CD1c-positive myeloid dendritic cell (primary cell): ENCODE data around the gene SEMA3D.

ENCODE experiments used
- DNase-seq: peaks from one replicate; pipeline ENCODE4 v3.0.0-alpha.2; 2016; ENCODE audit errors: extremely low spot score

Gene SEMA3D

GRCh38 chr7:85184599-85185423 is 2.0 kb downstream of the SEMA3D start:
- DNase-seq = no peak

GRCh38 chr7:85183296-85183695 is 3.6 kb downstream of the SEMA3D start:
- no peak for DNase-seq

- DNase-seq = no peak
Observed at GRCh38 chr7:85178531-85179298, 8.1 kb downstream of the SEMA3D start.

GRCh38 chr7:85177316-85177715 is 9.5 kb downstream of the SEMA3D start:
- DNase-seq = no peak

- DNase-seq = no peak
Observed at GRCh38 chr7:85176197-85176596, 10.7 kb downstream of the SEMA3D start.

- DNase-seq = no peak
Observed at GRCh38 chr7:85175217-85175616, 11.6 kb downstream of the SEMA3D start.

- DNase-seq = no peak
Observed at GRCh38 chr7:85172530-85172941, 14.3 kb downstream of the SEMA3D start.

GRCh38 chr7:85167636-85168035 is 19.2 kb downstream of the SEMA3D start:
- no peak for DNase-seq

GRCh38 chr7:85165263-85165662 is 21.6 kb downstream of the SEMA3D start:
- DNase-seq = no peak

- DNase-seq = no peak
Observed at GRCh38 chr7:85164376-85164775, 22.5 kb downstream of the SEMA3D start.

- no peak for DNase-seq
Observed at GRCh38 chr7:85162721-85163120, 24.1 kb downstream of the SEMA3D start.

- DNase-seq = no peak
Observed at GRCh38 chr7:85160223-85160622, 26.6 kb downstream of the SEMA3D start.

GRCh38 chr7:85159003-85159402 is 27.9 kb downstream of the SEMA3D start:
- no peak for DNase-seq

GRCh38 chr7:85156661-85157208 is 30.1 kb downstream of the SEMA3D start:
- no peak for DNase-seq

GRCh38 chr7:85154282-85154937 is 32.4 kb downstream of the SEMA3D start:
- no peak for DNase-seq

- DNase-seq = no peak
Observed at GRCh38 chr7:85153715-85154114, 33.1 kb downstream of the SEMA3D start.

GRCh38 chr7:85150624-85151023 is 36.2 kb downstream of the SEMA3D start:
- no peak for DNase-seq

- no peak for DNase-seq
Observed at GRCh38 chr7:85144771-85145170, 42.1 kb downstream of the SEMA3D start.

GRCh38 chr7:85135977-85136376 is 50.9 kb downstream of the SEMA3D start:
- DNase-seq = no peak

GRCh38 chr7:85133560-85133959 is 53.3 kb downstream of the SEMA3D start:
- DNase-seq = no peak

GRCh38 chr7:85133006-85133405 is 53.9 kb downstream of the SEMA3D start:
- no peak for DNase-seq

GRCh38 chr7:85130702-85131101 is 56.2 kb downstream of the SEMA3D start:
- DNase-seq = no peak
